H9 (cell line): Measurements from ENCODE around the gene CCNB2. TPM values are rescaled to one million over a fixed set of nuclear protein-coding genes. Genes with fewer than 3 reads are reported as not detected.
A peak's percentile ranks its signal among the peaks of the same experiment; 100 is the strongest.

Source experiments
- DNase-seq: peaks from one replicate; pipeline ENCODE4 v3.0.0-alpha.2; 2017
- H2AFZ ChIP-seq: one replicate; pipeline ENCODE4 v1.6.1; 2013; ENCODE audit warnings: mild to moderate bottlenecking, low read length, control low read depth, moderate library complexity
- H2AK5ac ChIP-seq: 2 replicates; pipeline ENCODE4 v1.6.1; 2013; ENCODE audit warnings: low read length, control low read depth, mixed read lengths; ENCODE audit not compliant: insufficient read length
- H2BK120ac ChIP-seq: one replicate; pipeline ENCODE4 v1.6.1; 2013; ENCODE audit warnings: low read depth, mild to moderate bottlenecking, low read length, control low read depth, inconsistent platforms; ENCODE audit not compliant: poor library complexity, severe bottlenecking
- H2BK12ac ChIP-seq: 2 replicates; pipeline ENCODE4 v1.6.1; 2013; ENCODE audit warnings: low read length, control low read depth, mixed read lengths, low read depth; ENCODE audit not compliant: insufficient read length
- H2BK15ac ChIP-seq: 2 replicates; pipeline ENCODE4 v1.6.1; 2013; ENCODE audit warnings: low read depth, low read length, control low read depth
- H2BK20ac ChIP-seq: one replicate; pipeline ENCODE4 v1.6.1; 2013; ENCODE audit warnings: low read depth, mild to moderate bottlenecking, low read length, control low read depth, inconsistent platforms; ENCODE audit not compliant: poor library complexity, severe bottlenecking
- H2BK5ac ChIP-seq: 2 replicates; pipeline ENCODE4 v1.6.1; 2013; ENCODE audit warnings: low read length, control low read depth, mixed read lengths; ENCODE audit not compliant: insufficient read length
- H3K14ac ChIP-seq: 2 replicates; pipeline ENCODE4 v1.6.1; 2013; ENCODE audit warnings: low read length, control low read depth; ENCODE audit not compliant: insufficient read depth
- H3K18ac ChIP-seq: 2 replicates; pipeline ENCODE4 v1.6.1; 2013; ENCODE audit warnings: low read depth, mild to moderate bottlenecking, mixed read lengths, low read length, control low read depth; ENCODE audit not compliant: insufficient read length
- H3K23ac ChIP-seq: 2 replicates; pipeline ENCODE4 v1.6.1; 2013; ENCODE audit warnings: low read length, control low read depth, mixed read lengths, low read depth; ENCODE audit not compliant: insufficient read length
- H3K23me2 ChIP-seq: 2 replicates; pipeline ENCODE4 v1.6.1; 2013; ENCODE audit warnings: low read depth, mild to moderate bottlenecking, mixed read lengths, low read length, control low read depth; ENCODE audit not compliant: insufficient read length, poor library complexity, severe bottlenecking
- H3K27ac ChIP-seq: 2 replicates; pipeline ENCODE4 v1.5.1; 2013; ENCODE audit warnings: low read length, control low read depth, mixed read lengths, low read depth; ENCODE audit not compliant: insufficient read length
- H3K27me3 ChIP-seq: 2 replicates; pipeline ENCODE4 v1.6.1; 2013; ENCODE audit warnings: low read length, control low read depth, inconsistent platforms; ENCODE audit not compliant: insufficient read depth
- H3K4ac ChIP-seq: 2 replicates; pipeline ENCODE4 v1.6.1; 2013; ENCODE audit warnings: low read depth, mild to moderate bottlenecking, control low read depth, inconsistent platforms, low read length, moderate library complexity
- H3K4me1 ChIP-seq: 2 replicates; pipeline ENCODE4 v1.6.1; 2013; ENCODE audit warnings: low read length, control low read depth, inconsistent platforms; ENCODE audit not compliant: insufficient read depth
- H3K4me2 ChIP-seq: 2 replicates; pipeline ENCODE4 v1.6.1; 2013; ENCODE audit warnings: low read length, control low read depth, mixed read lengths; ENCODE audit not compliant: insufficient read length, insufficient read depth
- H3K56ac ChIP-seq: 2 replicates; pipeline ENCODE4 v1.6.1; 2013; ENCODE audit warnings: low read depth, mild to moderate bottlenecking, mixed read lengths, low read length, control low read depth; ENCODE audit not compliant: insufficient read length
- H3K79me1 ChIP-seq: 2 replicates; pipeline ENCODE4 v1.6.1; 2013; ENCODE audit warnings: low read depth, mild to moderate bottlenecking, moderate library complexity, low read length, control low read depth, inconsistent platforms; ENCODE audit not compliant: insufficient read depth, poor library complexity, severe bottlenecking
- H3K79me2 ChIP-seq: 2 replicates; pipeline ENCODE4 v1.6.1; 2013; ENCODE audit warnings: low read length, control low read depth, inconsistent platforms; ENCODE audit not compliant: insufficient read depth
- H3K9ac ChIP-seq: 2 replicates; pipeline ENCODE4 v1.6.1; 2013; ENCODE audit warnings: low read length, control low read depth, mixed read lengths; ENCODE audit not compliant: insufficient read length; ENCODE audit errors: extremely low read depth
- H3K9me3 ChIP-seq: one replicate; pipeline ENCODE4 v1.6.1; 2013; ENCODE audit warnings: low read depth, low read length, inconsistent platforms; ENCODE audit not compliant: control insufficient read depth
- H3T11ph ChIP-seq: one replicate; pipeline ENCODE4 v1.6.1; 2013; ENCODE audit warnings: mild to moderate bottlenecking, low read length, control low read depth, inconsistent platforms
- H4K20me1 ChIP-seq: one replicate; pipeline ENCODE4 v1.6.1; 2013; ENCODE audit not compliant: control insufficient read depth, insufficient read length, insufficient read depth
- H4K5ac ChIP-seq: 2 replicates; pipeline ENCODE4 v1.6.1; 2013; ENCODE audit warnings: low read depth, mild to moderate bottlenecking, mixed read lengths, low read length, control low read depth; ENCODE audit not compliant: insufficient read length
- H4K8ac ChIP-seq: replicated peaks from 2 replicates; pipeline ENCODE4 v1.6.1; 2013; ENCODE audit warnings: low read length, control low read depth, mixed read lengths, low read depth; ENCODE audit not compliant: insufficient read length
- H4K91ac ChIP-seq: 2 replicates; pipeline ENCODE4 v1.6.1; 2013; ENCODE audit warnings: low read depth, mild to moderate bottlenecking, moderate library complexity, mixed read lengths, low read length, control low read depth; ENCODE audit not compliant: insufficient read length
- H3K27ac Mint-ChIP-seq, 3 experiments: 2 replicates in 2 of 3; 3 replicates in 1 of 3; pipeline ENCODE4 v1.8.0; 2020 to 2021; ENCODE audit warnings: mixed read lengths in 3 of 3, mild to moderate bottlenecking in 1 of 3, moderate library complexity in 1 of 3
- H3K27me3 Mint-ChIP-seq: 2 replicates; pipeline ENCODE4 v1.8.0; 2021; ENCODE audit warnings: low read depth, mild to moderate bottlenecking, moderate library complexity, mixed read lengths
- H3K36me3 Mint-ChIP-seq, 3 experiments: 2 replicates in 2 of 3; 3 replicates in 1 of 3; pipeline ENCODE4 v1.8.0; 2020 to 2021; ENCODE audit warnings: low read depth in 3 of 3, mixed read lengths in 3 of 3; ENCODE audit not compliant: insufficient read depth in 1 of 3
- H3K4me1 Mint-ChIP-seq, 2 experiments: 2 replicates each; pipeline ENCODE4 v1.8.0; 2020; ENCODE audit warnings: mixed read lengths in 2 of 2
- H3K4me3 Mint-ChIP-seq, 2 experiments: 2 replicates in 1 of 2; 3 replicates in 1 of 2; pipeline ENCODE4 v1.8.0; 2020 to 2021; ENCODE audit warnings: mild to moderate bottlenecking in 2 of 2, mixed read lengths in 2 of 2, moderate library complexity in 1 of 2
- H3K9me3 Mint-ChIP-seq, 2 experiments: 2 replicates in 1 of 2; 3 replicates in 1 of 2; pipeline ENCODE4 v1.8.0; 2020; ENCODE audit warnings: mild to moderate bottlenecking in 2 of 2, mixed read lengths in 2 of 2, moderate library complexity in 1 of 2
- CTCF ChIP-seq: fragments of 200-600 bp; sonication (generic); conservative IDR thresholded peaks from 3 replicates; pipeline ENCODE4 v1.8.0; 2021; ENCODE audit warnings: antibody characterized with exemption, mild to moderate bottlenecking
- WGBS: extraction: QIAGEN DNeasy Blood & Tissue Kit; methylation state at CpG from one replicate; pipeline ENCODE4 v1.1.7; 2013; ENCODE audit warnings: missing lambda C conversion rate, low lambda C conversion rate, mixed read lengths; ENCODE audit not compliant: insufficient read length; ENCODE audit errors: extremely low coverage; 5-methylcytosine and 5-hydroxymethylcytosine counted together
- total RNA-seq: library from RNA; stranded (reverse); gene quantifications from 2 replicates; pipeline ENCODE4 v1.2.1, GENCODE V29; 2021

Gene CCNB2
- total RNA-seq, 1 experiment from 2014 or later, result 122 TPM

DNA sequence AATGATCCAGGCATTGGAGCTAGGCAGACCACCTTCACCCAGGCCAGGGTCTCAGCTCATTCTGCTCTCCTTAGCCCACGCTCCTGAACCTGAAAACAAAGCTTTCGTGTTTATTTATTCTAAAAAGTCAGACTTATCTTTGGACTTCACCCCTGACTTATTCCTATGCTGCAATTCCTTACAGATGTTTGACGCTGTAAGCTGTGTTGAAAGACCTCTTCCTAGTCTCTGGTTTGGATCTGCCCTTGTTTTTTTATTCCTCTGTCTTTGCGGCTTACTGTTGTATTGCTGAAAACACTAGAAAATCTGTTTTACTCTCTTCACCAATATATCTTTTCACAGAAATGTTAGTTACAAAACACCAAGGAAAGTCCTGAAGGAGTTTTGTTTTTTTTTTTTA is 61.2 kb downstream of the CCNB2 start:
- H3K4me2 ChIP-seq, result no peak overlapping the region
- H3K27ac Mint-ChIP-seq, result peak overlapping the region in 2 of 3 experiments; percentile 12 to 93; a peak in 4 of 7 replicates

More for the DNA sequence above, 61.2 kb downstream of the CCNB2 start:
- Histone ChIP-seq H3K4me1 (no peaks in the 10 kb centered on the region), H3K23ac (no peak overlapping the region), H2BK5ac (no peak overlapping the region), H4K8ac (no peak overlapping the region), H3K9ac (no peak overlapping the region), H3K9me3 (no peaks in the 10 kb centered on the region), H3T11ph (no peak overlapping the region), H4K20me1 (no peaks in the 10 kb centered on the region), H3K18ac (no peak overlapping the region), H2AFZ (no peak overlapping the region), H3K14ac (no peak overlapping the region), H3K79me1 (no peaks in the 10 kb centered on the region), H3K4ac (no peak overlapping the region), H3K23me2 (no peaks in the 10 kb centered on the region), H4K5ac (no peak overlapping the region), H3K27ac (no peak overlapping the region), H3K56ac (no peak overlapping the region), H3K79me2 (no peaks in the 10 kb centered on the region), H2BK20ac (no peak overlapping the region), H2BK120ac (no peak overlapping the region), H4K91ac (no peak overlapping the region), H3K27me3 (no peaks in the 10 kb centered on the region), H2BK15ac (no peak overlapping the region), H2AK5ac (no peak overlapping the region), H2BK12ac (no peak overlapping the region)
- Mint-ChIP-seq H3K4me1 (peaks cover 9 to 19% of the 10 kb centered on the region in 2 experiments), H3K27me3 (no peaks in the 10 kb centered on the region), H3K36me3 (peaks cover 5 to 71% (median 33%) of the 10 kb centered on the region in 3 experiments; a peak in 6 of 7 replicates), H3K9me3 (no peaks in the 10 kb centered on the region), H3K4me3 (no peak overlapping the region)
- TF ChIP-seq CTCF, result no peak
- DNase-seq, result no peak
- no CpG with 5 or more reads among the region's 4 CpGs for WGBS
